Measurements from ENCODE around the gene RIOK1.

RIOK1 gene

GRCh38 chr6:7409740-7410139 is 20.1 kb downstream of the RIOK1 start:
- no peak for DNase-seq (ENCODE audit: low read depth)

GRCh38 chr6:7410851-7411250 is 21.2 kb downstream of the RIOK1 start:
- no peak for DNase-seq (ENCODE audit: low read depth)

GRCh38 chr6:7411328-7411727 is 21.7 kb downstream of the RIOK1 start:
- DNase-seq (ENCODE audit: low read depth), result no peak

DNA sequence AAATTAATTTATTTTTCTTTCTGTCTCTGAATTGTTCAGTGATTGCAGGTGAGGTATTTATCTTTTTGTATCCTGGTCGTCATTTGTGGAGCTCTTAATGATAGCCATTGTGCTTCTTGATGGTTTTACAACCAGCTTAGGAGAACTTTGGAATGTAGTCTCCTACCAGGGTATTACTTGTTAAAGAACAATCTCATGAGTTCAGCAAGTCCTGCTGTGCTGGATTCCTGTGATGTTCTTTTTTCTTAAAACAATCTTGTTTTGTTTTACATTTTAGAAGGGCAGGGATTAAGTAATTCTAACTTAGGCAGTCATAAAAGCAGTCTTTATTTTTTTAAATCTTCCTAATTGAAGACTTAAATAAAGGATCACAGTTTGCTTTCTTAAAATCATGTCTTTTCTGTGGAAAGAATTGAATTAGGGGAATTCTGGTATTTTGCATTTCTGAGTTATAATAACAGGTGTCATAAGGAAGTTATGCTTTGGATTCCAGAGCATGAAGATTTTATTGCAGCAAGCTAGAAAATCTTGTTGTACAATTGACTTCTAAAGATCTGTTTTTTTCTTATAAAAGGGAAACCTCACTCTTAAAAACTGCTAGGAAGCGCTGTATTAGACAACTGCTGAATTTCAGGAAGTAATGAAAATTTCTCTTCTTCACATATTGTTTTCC is 23.7 kb downstream of the RIOK1 start:
- no peak for DNase-seq (ENCODE audit: low read depth)

- no peak for DNase-seq (ENCODE audit: low read depth)
These were observed 25.2 kb downstream of the RIOK1 start for GRCh38 chr6:7414811-7415210.

- DNase-seq (ENCODE audit: low read depth), result no peak
These were observed 28.1 kb downstream of the RIOK1 start for GRCh38 chr6:7417684-7418083.

DNA sequence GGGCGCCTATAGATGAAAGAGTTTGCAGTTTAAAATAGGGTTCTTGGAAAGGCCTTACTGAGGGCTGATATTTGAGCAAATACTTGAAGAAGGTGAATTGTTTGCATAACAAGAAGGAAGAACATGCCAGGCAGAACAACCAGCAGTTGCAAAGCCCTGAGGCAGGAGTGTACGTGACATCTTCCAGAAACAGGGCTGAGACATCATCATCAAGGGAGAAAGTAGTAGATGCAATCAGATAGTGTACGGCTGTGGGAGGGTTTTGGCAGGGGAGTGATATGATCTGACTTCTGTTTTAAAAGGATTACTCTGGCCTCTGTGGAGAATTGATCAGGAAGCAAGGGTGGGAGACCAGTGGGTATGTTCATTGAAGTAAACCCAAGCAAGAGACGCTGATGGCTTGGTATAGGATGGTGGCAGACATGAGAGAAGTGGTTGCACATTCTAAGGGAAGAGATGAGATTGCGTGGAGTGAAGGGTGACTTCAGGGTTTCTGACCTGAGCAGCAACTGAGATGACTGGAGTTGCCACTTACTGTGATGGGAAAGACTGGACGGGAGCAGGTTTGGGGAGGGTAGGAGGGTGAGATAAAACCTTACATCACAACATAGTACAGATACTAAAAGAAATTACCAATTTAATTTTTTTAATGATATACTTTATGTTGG is 28.8 kb downstream of the RIOK1 start:
- DNase-seq (ENCODE audit: low read depth), result no peak

- DNase-seq (ENCODE audit: low read depth), result no peak
These were observed 29.5 kb downstream of the RIOK1 start for GRCh38 chr6:7419065-7419464.

GRCh38 chr6:7421066-7421465 is 31.5 kb downstream of the RIOK1 start:
- DNase-seq (ENCODE audit: low read depth), result no peak

DNA sequence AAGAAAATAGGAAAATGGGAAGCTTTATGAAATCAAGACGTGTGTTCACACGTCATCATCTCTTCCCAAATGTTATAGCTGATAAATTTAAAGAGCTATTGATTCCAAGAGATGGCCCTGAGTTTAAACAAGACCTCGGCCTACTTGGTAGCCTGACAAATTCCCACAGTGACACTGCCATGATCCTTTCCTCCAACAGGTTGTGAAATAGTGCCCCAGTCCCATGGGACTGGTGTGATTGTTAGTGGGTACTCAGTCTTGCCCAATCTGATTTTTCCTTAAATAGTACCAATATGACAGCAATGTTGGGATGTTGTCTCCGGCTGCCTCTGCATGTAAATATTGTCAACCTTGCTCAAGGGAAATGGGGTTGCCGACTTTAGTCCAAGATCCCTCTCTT is 34.5 kb downstream of the RIOK1 start:
- DNase-seq (ENCODE audit: low read depth), result no peak

DNA sequence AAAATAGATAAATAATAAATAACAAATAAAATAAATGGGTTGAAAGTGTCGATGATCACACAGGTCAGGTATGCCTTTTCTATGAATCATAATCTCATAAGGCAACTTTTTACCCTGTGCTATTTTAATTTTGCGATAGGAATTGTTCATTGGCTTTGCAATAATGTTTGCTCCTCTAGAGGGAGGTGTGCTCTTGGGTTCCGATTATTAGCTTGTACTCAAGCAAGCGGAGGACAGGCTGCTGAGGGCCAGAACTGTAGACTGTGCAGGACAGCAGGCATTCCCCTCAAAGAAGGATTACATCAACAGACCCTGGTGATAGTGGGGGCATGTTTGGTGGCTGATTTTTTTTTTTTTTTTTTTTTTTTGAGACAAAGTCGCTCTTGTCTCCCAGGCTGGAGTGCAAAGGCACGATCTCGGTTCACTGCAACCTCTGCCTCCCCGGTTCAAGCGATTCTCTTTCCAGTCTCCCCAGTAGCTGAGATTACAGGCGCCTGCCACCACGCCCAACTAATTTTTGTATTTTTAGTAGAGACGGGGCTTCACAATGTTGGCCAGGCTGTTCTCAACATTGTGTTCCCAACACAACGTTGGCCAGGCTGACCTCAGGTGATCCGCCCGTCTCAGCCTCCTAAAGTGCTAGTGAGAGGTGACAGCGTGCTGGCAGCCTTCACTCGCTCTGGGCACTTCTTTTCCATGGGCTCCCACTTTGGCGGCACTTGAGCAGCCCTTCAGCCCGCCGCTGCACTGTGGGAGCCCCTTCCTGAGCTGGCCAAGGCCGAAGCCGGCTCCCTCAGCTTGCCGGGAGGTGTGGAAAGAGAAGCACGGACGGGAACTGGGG is 35.6 kb downstream of the RIOK1 start:
- no peak for DNase-seq (ENCODE audit: low read depth)

DNA sequence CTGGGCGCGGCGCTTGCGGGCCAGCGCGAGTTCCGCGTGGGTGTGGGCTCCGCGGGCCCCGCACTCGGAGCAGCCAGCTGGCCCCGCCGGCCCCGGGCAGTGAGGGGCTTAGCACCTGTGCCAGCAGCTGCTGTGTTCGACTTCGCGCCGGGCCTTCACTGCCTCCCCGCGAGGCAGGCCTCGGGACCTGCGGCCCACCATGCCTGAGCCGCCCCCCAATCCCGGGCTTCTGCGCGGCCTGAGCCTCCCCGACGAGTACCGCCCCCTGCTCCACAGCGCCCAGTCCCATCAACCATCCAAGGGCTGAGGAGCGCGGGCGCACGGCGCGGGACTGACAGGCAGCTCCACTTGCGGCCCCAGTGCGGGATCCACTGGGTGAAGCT is 36.2 kb downstream of the RIOK1 start:
- no peak for DNase-seq (ENCODE audit: low read depth)

DNA sequence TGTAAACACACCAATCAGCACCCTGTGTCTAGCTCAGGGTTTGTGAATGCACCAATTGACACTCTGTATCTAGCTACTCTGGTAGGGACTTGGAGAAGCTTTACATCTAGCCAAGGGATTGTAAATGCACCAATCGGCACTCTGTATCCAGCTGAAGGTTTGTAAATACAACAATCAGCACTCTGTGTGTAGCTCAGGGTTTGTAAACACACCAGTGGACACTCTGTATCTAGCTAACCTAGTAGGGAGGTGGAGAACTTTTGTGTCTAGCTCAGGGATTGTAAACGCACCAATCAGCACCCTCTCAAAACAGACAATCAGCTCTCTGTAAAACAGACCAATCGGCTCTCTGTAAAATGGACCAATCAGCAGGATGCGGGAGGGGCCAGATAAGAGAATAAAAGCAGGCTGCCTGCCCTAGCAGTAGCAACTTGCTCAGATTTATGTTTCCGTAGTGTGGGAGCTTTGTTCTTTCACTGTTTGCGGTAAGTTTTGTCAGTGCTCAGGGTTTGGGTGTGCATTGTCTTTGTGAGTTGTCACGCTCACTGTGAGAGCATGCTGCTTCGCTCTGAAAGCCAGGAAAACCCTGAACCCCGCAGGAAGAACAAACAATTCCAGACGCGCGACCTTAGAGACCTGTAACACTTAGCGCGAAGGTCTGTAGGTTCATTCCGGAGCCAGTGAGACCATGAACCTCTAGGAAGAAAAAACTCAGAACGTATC is 37.0 kb downstream of the RIOK1 start:
- DNase-seq (ENCODE audit: low read depth), result no peak

- no peak for DNase-seq (ENCODE audit: low read depth)
These were observed 41.7 kb downstream of the RIOK1 start for GRCh38 chr6:7431313-7431673.

- DNase-seq (ENCODE audit: low read depth), result no peak
These were observed 42.2 kb downstream of the RIOK1 start for GRCh38 chr6:7431674-7432390.

DNA sequence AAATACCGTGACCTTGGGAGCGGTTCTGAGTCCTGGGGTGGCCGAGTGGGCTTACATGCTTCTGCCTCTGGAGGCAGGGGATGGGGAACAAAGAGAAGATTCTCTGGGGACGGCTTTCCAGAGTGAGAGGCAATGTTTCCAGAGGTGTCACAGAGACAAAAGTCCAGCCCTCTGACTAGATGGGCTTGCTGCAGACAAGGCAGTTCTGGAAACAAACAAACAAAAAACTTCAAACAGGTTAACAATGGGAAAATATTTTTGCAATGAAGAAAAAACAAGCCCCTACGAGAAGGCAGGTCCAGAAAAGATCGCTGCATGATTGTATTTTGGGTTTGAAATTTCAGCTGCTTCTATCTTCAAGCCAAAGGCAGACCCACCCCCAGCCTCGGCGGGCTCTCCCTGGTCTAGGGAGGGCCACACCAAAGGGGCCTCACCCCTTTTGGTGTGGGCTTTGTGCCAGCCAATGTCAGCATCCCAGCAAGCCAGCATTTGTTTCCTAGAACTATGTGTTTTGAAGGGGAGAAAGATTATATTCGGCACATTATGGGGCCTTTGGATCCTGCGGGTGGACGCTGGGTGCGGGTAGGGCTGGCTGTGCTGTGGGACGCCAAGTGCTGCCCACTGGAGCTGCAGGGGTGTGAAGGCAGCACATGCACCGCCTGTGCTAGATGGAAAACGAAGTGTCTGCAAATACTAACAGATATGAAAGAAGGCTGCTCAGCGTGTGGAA is 42.9 kb downstream of the RIOK1 start:
- DNase-seq (ENCODE audit: low read depth), result no peak

DNA sequence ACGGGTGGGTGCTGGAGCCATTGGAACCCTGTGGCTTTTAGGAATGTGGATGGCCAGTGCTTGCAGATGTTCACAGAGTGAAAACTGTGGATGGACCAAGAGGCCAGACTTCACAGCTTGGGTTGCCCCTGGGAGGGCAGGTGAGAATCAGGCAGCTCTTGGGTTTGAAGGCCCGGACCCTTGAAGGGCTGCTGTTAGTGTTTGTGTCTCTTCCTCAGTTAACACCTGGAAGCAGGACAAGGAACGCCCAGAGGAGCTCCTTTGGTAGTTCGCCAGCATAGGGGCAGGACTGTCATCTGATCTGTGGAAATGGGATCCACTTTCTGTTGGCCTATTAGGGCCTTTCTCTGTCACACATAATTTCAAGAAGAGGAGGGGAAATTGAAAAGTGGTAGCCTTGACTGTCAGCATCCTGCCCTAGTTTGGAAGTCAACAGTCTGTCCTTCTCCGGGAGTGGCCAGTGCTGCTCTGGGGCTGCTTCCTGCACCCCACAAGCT is 43.6 kb downstream of the RIOK1 start:
- DNase-seq (ENCODE audit: low read depth), result no peak

GRCh38 chr6:7434672-7435071 is 45.1 kb downstream of the RIOK1 start:
- no peak for DNase-seq (ENCODE audit: low read depth)

DNA sequence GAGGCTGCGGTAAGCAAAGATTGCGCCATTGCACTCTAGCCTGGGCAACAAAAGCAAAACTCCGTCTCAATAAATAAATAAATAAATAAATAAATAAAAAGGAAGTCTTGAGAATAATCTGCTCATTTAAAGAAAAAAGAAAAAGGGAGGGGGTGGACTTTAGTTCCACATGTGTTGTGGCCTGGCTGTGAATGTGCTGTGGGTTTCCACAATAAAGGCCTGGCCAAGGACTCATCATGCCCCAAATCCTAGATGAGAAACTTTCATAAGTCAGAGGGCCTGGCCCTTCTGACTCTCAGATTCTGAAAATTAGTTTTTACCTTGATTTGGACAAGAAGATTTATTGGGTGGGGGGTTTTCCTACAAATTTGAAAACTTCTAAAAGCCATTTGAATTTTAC is 48.4 kb downstream of the RIOK1 start:
- no peak for DNase-seq (ENCODE audit: low read depth)

DNA sequence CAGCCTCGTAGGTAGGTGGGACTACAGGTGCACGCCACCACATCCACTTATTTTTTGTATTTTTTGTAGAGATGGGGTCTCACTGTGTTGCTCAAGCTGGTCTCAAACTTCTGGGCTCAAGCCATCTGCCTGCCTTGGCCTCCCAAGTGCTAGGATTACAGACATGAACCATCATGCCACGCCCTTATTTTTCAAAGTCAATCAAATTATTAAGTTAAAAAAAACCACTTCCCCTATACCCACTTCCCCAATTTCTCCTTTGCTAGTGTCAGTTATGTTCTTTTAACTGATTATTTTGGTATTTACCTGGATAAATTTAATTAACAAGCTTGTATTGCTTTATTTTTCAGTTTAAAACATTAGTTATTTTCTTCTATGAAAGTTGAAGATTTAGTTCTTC is 49.6 kb downstream of the RIOK1 start:
- no peak for DNase-seq (ENCODE audit: low read depth)

GRCh38 chr6:7440476-7440875 is 50.9 kb downstream of the RIOK1 start:
- no peak for DNase-seq (ENCODE audit: low read depth)
